ENCODE data around the gene SQSTM1. TPM values are rescaled to one million over a fixed set of nuclear protein-coding genes. Genes with fewer than 3 reads are reported as not detected.

SQSTM1 gene
- total and polyA plus RNA-seq, 12 donors = 131 to 466 (median 387) TPM

- H3K9me3 ChIP-seq = no peaks in the 10 kb centered on the region
- TF ChIP-seq, protein P1, sequence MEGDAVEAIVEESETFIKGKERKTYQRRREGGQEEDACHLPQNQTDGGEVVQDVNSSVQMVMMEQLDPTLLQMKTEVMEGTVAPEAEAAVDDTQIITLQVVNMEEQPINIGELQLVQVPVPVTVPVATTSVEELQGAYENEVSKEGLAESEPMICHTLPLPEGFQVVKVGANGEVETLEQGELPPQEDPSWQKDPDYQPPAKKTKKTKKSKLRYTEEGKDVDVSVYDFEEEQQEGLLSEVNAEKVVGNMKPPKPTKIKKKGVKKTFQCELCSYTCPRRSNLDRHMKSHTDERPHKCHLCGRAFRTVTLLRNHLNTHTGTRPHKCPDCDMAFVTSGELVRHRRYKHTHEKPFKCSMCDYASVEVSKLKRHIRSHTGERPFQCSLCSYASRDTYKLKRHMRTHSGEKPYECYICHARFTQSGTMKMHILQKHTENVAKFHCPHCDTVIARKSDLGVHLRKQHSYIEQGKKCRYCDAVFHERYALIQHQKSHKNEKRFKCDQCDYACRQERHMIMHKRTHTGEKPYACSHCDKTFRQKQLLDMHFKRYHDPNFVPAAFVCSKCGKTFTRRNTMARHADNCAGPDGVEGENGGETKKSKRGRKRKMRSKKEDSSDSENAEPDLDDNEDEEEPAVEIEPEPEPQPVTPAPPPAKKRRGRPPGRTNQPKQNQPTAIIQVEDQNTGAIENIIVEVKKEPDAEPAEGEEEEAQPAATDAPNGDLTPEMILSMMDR (IDR thresholded peaks at IDR 0.05) = no peak
- no peaks in the 10 kb centered on the region for H3K27me3 ChIP-seq
- H3K4me3 ChIP-seq = no peak overlapping the region
- no peak overlapping the region for H3K27ac ChIP-seq
- 95% methylated on average over 8 of the region's 8 CpGs for WGBS, 2 donors
- intact Hi-C loops (cut with DNase I) = loop anchor here in 1 of 10 donors (10.0 kb wide), 1 partner anchor 90 kb away; no protein-coding TSS in a partner anchor
- peaks cover 0 to 41% (median 16%) of the 10 kb centered on the region in 9 donors for H3K36me3 ChIP-seq
- ATAC-seq = no peak
- peaks cover 0 to 18% (median 10%) of the 10 kb centered on the region in 9 donors for H3K4me1 ChIP-seq
- no peak for DNase-seq
Observed at GRCh38 chr5:179854356-179854755, 33.7 kb downstream of the SQSTM1 start.

- intact Hi-C loops (cut with DNase I) = loop anchor here in 4 of 10 donors (5.0 to 10.0 kb wide), 3 partner anchors 36 to 93 kb away; partner anchors contain the start of genes SQSTM1 (in 2 of the 4) and TBC1D9B (in 2 of the 4)
- Histone ChIP-seq H3K4me1 (peaks cover 0 to 30% (median 17%) of the 10 kb centered on the region in 9 donors), H3K9me3 (peaks cover 0 to 4% (median 0%) of the 10 kb centered on the region in 11 donors), H3K4me3 (peak overlapping the region; percentile 48 to 99 (median 86)), H3K36me3 (peaks cover 0 to 21% (median 9%) of the 10 kb centered on the region in 9 donors), H3K27me3 (no peaks in the 10 kb centered on the region), H3K27ac (peak overlapping the region; percentile 23 to 96 (median 92))
- WGBS, 2 donors = 0% methylated on average over 32 of the region's 32 CpGs
- no peak for DNase-seq
- TF ChIP-seq, protein P1 (IDR thresholded peaks at IDR 0.05) = no peak
- ATAC-seq = peak; percentile 31 to 57 (median 47)
Observed at GRCh38 chr5:179858241-179858585, 37.5 kb downstream of the SQSTM1 start.

- H3K4me3 ChIP-seq = peak within 1 kb of the TSS; percentile 48 to 99 (median 86)
- ATAC-seq (peak; percentile 99 to 100 (median 99)), DNase-seq (peak; percentile 97 to 98)
- peaks cover 0 to 30% (median 17%) of the 10 kb centered on the region in 9 donors for H3K4me1 ChIP-seq
- H3K27me3 ChIP-seq = no peaks in the 10 kb centered on the region
- H3K36me3 ChIP-seq = peaks cover 0 to 25% (median 15%) of the 10 kb centered on the region in 9 donors
- intact Hi-C loops (cut with DNase I) = loop anchor here in 4 of 10 donors (5.0 to 10.0 kb wide), 3 partner anchors 37 to 94 kb away; partner anchors contain the start of genes SQSTM1 (in 2 of the 4) and TBC1D9B (in 2 of the 4)
- peaks cover 0 to 4% (median 0%) of the 10 kb centered on the region in 11 donors for H3K9me3 ChIP-seq
- TF ChIP-seq, protein P1 (IDR thresholded peaks at IDR 0.05) = peak in 6 of 9 donors; percentile 5 to 48 (median 30)
- H3K27ac ChIP-seq = peak within 1 kb of the TSS; percentile 82 to 96 (median 92)
- WGBS, 2 donors = 0 to 1% methylated on average over 81 to 90 of the region's 90 CpGs
Observed at GRCh38 chr5:179858586-179859427, 38.1 kb downstream of the SQSTM1 start, which contains the start of gene MRNIP. Gene MRNIP (minus strand): TSS chr5:179858817. CDS start chr5:179858796, 21 bp downstream.

DNA sequence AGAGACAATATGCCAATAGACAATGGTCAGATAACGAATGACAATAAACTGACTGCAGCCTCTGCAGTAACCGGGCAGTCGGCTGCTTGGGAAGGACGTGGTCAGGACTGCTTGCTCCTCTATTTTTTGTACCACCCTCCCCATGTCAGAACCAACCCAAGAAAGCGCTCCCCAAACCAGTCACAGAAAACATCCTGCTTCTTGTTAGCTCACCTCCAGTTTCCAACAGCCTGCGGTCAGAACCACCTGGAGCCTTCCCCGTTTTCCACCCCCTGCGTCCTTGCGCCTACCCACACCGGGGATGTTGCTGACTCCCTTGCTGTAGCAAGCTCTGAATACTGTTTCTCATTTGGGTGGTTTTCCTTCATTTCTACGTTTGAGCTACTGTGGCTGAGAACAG is 39.6 kb downstream of the SQSTM1 start:
- Histone ChIP-seq H3K27me3 (no peaks in the 10 kb centered on the region), H3K9me3 (peaks cover 0 to 4% (median 0%) of the 10 kb centered on the region in 11 donors), H3K4me3 (no peak overlapping the region), H3K36me3 (peaks cover 0 to 37% (median 20%) of the 10 kb centered on the region in 9 donors), H3K4me1 (peaks cover 0 to 30% (median 17%) of the 10 kb centered on the region in 9 donors), H3K27ac (no peak overlapping the region)
- no peak for DNase-seq
- no peak for ATAC-seq
- TF ChIP-seq, protein P1 (IDR thresholded peaks at IDR 0.05) = no peak
- WGBS, 2 donors = 83 to 87% methylated on average over 11 of the region's 11 CpGs
- intact Hi-C loops (cut with DNase I) = no loop called here
